ENCODE results near the gene FHIT. TPM values are rescaled to one million over a fixed set of nuclear protein-coding genes. Genes with fewer than 3 reads are reported as not detected.

FHIT gene
- total and polyA plus RNA-seq, 11 donors, result 4.2 to 26.8 (median 16.5) TPM

- 94 to 100% (median 98%) methylated on average over 3 of the region's 3 CpGs for WGBS, 4 donors
- ATAC-seq (no peak), DNase-seq (no peak)
- no peak overlapping the region for H3K4me3 ChIP-seq
- no peak overlapping the region for H3K27ac ChIP-seq
- no peaks in the 10 kb centered on the region for H3K36me3 ChIP-seq
- H3K4me1 ChIP-seq, result no peaks in the 10 kb centered on the region
- no peaks in the 10 kb centered on the region for H3K27me3 ChIP-seq
- no peaks in the 10 kb centered on the region for H3K9me3 ChIP-seq
- intact Hi-C loops (cut with DNase I), result no loop called here
- TF ChIP-seq CTCF (IDR thresholded peaks at IDR 0.05) (no peak), POLR2A (IDR thresholded peaks at IDR 0.05) (no peak)
Observed at GRCh38 chr3:60553144-60553543, 698.1 kb downstream of the FHIT start.

GRCh38 chr3:60552581-60552980 lies 698.7 kb downstream of the FHIT start:
- intact Hi-C loops (cut with DNase I), result no loop called here
- H3K4me3 ChIP-seq, result no peak overlapping the region
- no peak for DNase-seq
- WGBS, 4 donors, result 50 to 67% (median 62%) methylated on average over 2 of the region's 2 CpGs
- TF ChIP-seq CTCF (IDR thresholded peaks at IDR 0.05), result no peak
- ATAC-seq, result no peak
- no peaks in the 10 kb centered on the region for H3K4me1 ChIP-seq
- H3K36me3 ChIP-seq, result no peaks in the 10 kb centered on the region
- no peak overlapping the region for H3K27ac ChIP-seq
- H3K27me3 ChIP-seq, result no peaks in the 10 kb centered on the region
- no peaks in the 10 kb centered on the region for H3K9me3 ChIP-seq

GRCh38 chr3:60551455-60552209 lies 699.6 kb downstream of the FHIT start:
- DNase-seq, result no peak
- no peak overlapping the region for H3K4me3 ChIP-seq
- 88 to 97% (median 94%) methylated on average over 2 of the region's 5 CpGs for WGBS, 4 donors
- H3K9me3 ChIP-seq, result no peaks in the 10 kb centered on the region
- TF ChIP-seq CTCF (IDR thresholded peaks at IDR 0.05) (no peak), POLR2A (IDR thresholded peaks at IDR 0.05) (no peak)
- H3K4me1 ChIP-seq, result no peaks in the 10 kb centered on the region
- intact Hi-C loops (cut with DNase I), result no loop called here
- no peaks in the 10 kb centered on the region for H3K36me3 ChIP-seq
- no peaks in the 10 kb centered on the region for H3K27me3 ChIP-seq
- no peak overlapping the region for H3K27ac ChIP-seq
- ATAC-seq, result no peak

GRCh38 chr3:60549863-60550262 lies 701.4 kb downstream of the FHIT start:
- no peaks in the 10 kb centered on the region for H3K9me3 ChIP-seq
- H3K4me1 ChIP-seq, result no peaks in the 10 kb centered on the region
- DNase-seq (no peak), ATAC-seq (no peak)
- no peaks in the 10 kb centered on the region for H3K27me3 ChIP-seq
- H3K4me3 ChIP-seq, result no peak overlapping the region
- WGBS, 4 donors, result 76 to 89% (median 79%) methylated on average over 2 of the region's 2 CpGs
- H3K36me3 ChIP-seq, result no peaks in the 10 kb centered on the region
- intact Hi-C loops (cut with DNase I), result no loop called here
- H3K27ac ChIP-seq, result no peak overlapping the region
- no peak for TF ChIP-seq CTCF (IDR thresholded peaks at IDR 0.05)
- no peak for TF ChIP-seq POLR2A (IDR thresholded peaks at IDR 0.05)
